MCF 10A (cell line): ENCODE data around the gene HSD17B12. TPM values are rescaled to one million over a fixed set of nuclear protein-coding genes. Genes with fewer than 3 reads are reported as not detected.

Experiments
- BruUV-seq: library from RNA; stranded (reverse); fragments of 400-500 nt; replicated peaks from 2 replicates; lab custom pipeline; 2021; lab: Mats Ljungman, UMichigan
- CTCF ChIA-PET: fragments of 300-600 bp; sonication (Branson Sonifier 250); formaldehyde crosslinking; extraction: SDS; loops from one replicate; lab custom pipeline; 2021; ENCODE audit warnings: antibody characterized with exemption, inconsistent platforms; lab: Yijun Ruan, JAX
- POLR2A ChIA-PET: fragments of 300-600, 350-650 bp; sonication (Branson Sonifier 250); formaldehyde crosslinking; extraction: SDS; loops from one replicate; lab custom pipeline; 2020; ENCODE audit warnings: antibody characterized with exemption, inconsistent platforms; lab: Yijun Ruan, JAX
- DNase-seq: peaks from one replicate; pipeline ENCODE4 v3.0.0-alpha.2; 2018; ENCODE audit not compliant: unreplicated experiment
- H3K27ac Mint-ChIP-seq: one replicate; pipeline ENCODE4 v1.8.0; 2022; ENCODE audit warnings: mild to moderate bottlenecking, low read depth, mixed read lengths; ENCODE audit not compliant: unreplicated experiment
- H3K27me3 Mint-ChIP-seq: one replicate; pipeline ENCODE4 v1.8.0; 2022; ENCODE audit warnings: mixed read lengths; ENCODE audit not compliant: insufficient read depth, unreplicated experiment
- H3K36me3 Mint-ChIP-seq: one replicate; pipeline ENCODE4 v1.8.0; 2022; ENCODE audit warnings: mild to moderate bottlenecking, moderate library complexity, mixed read lengths; ENCODE audit not compliant: insufficient read depth, unreplicated experiment
- H3K4me1 Mint-ChIP-seq: one replicate; pipeline ENCODE4 v1.8.0; 2022; ENCODE audit warnings: mixed read lengths; ENCODE audit not compliant: insufficient read depth, unreplicated experiment
- H3K4me3 Mint-ChIP-seq: one replicate; pipeline ENCODE4 v1.8.0; 2022; ENCODE audit warnings: mild to moderate bottlenecking, moderate library complexity, mixed read lengths; ENCODE audit not compliant: unreplicated experiment
- H3K9me3 Mint-ChIP-seq: one replicate; pipeline ENCODE4 v1.8.0; 2022; ENCODE audit warnings: mixed read lengths; ENCODE audit not compliant: unreplicated experiment
- intact Hi-C: fragments of 100-400 bp; cut with micrococcal nuclease; formaldehyde crosslinking; loops from 2 replicates; pipeline ENCODE4 v1.14.1; 2022
- total RNA-seq: library from RNA; stranded (reverse); gene quantifications from 2 replicates; pipeline ENCODE4 v1.2.3, GENCODE V29; 2022
- TF ChIP-seq, protein P1 (sequence below): fragments of 200-600 bp; IDR thresholded peaks from one replicate; pipeline ENCODE4 v1.8.0; 2022; ENCODE audit warnings: antibody characterized with exemption, mild to moderate bottlenecking; ENCODE audit not compliant: unreplicated experiment

The HSD17B12 gene
- total RNA-seq, 1 experiment from 2014 or later: 117 TPM

GRCh38 chr11:43784301-43784700 is 103.8 kb downstream of the HSD17B12 start:
- intact Hi-C loops: no loop called here
- ChIA-PET CTCF (interaction anchor here (1.5 kb wide), 1 partner anchor 55 kb away, joined by 3 read pairs; no protein-coding TSS in a partner anchor), POLR2A (no interaction called here)
- Mint-ChIP-seq H3K27me3 (no peaks in the 10 kb centered on the region), H3K4me3 (no peak overlapping the region), H3K4me1 (no peaks in the 10 kb centered on the region), H3K9me3 (peaks cover 18% of the 10 kb centered on the region), H3K36me3 (peaks cover 7% of the 10 kb centered on the region), H3K27ac (no peak overlapping the region)
- no peak for DNase-seq
- no TSS peak for BruUV-seq
- TF ChIP-seq, protein P1, sequence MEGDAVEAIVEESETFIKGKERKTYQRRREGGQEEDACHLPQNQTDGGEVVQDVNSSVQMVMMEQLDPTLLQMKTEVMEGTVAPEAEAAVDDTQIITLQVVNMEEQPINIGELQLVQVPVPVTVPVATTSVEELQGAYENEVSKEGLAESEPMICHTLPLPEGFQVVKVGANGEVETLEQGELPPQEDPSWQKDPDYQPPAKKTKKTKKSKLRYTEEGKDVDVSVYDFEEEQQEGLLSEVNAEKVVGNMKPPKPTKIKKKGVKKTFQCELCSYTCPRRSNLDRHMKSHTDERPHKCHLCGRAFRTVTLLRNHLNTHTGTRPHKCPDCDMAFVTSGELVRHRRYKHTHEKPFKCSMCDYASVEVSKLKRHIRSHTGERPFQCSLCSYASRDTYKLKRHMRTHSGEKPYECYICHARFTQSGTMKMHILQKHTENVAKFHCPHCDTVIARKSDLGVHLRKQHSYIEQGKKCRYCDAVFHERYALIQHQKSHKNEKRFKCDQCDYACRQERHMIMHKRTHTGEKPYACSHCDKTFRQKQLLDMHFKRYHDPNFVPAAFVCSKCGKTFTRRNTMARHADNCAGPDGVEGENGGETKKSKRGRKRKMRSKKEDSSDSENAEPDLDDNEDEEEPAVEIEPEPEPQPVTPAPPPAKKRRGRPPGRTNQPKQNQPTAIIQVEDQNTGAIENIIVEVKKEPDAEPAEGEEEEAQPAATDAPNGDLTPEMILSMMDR: no peak

- H3K4me3 Mint-ChIP-seq: no peak overlapping the region
- no peak overlapping the region for H3K27ac Mint-ChIP-seq
- POLR2A ChIA-PET: no interaction called here
Observed at GRCh38 chr11:43784866-43785265, 104.3 kb downstream of the HSD17B12 start.

DNA sequence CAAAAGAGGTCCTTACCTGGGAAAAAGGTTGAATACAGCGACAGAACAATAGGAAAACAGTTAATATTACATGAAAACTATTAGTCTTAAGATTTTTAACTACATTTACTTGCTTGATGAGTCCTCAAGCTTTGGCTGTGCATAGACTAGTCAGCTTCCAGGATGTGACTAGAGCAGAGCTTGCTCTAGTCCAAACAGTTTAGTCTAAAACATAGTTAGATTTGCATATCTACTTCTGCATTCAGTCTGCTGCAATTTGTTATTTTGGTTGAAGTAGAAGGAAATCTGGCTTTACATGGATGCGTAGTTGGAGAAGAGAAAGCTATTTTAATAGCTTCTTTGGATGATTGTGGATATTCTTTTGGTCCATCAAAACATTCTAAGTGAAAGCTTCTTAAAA is 104.8 kb downstream of the HSD17B12 start:
- Mint-ChIP-seq H3K36me3 (peaks cover 7% of the 10 kb centered on the region), H3K4me1 (peaks cover 2% of the 10 kb centered on the region), H3K4me3 (no peak overlapping the region), H3K27ac (no peak overlapping the region), H3K27me3 (no peaks in the 10 kb centered on the region), H3K9me3 (peaks cover 18% of the 10 kb centered on the region)
- ChIA-PET POLR2A (no interaction called here), CTCF (no interaction called here)
- BruUV-seq: no TSS peak
- no peak for DNase-seq
- TF ChIP-seq, protein P1: no peak
- intact Hi-C loops: no loop called here

More at GRCh38 chr11:43784866-43785265, 104.3 kb downstream of the HSD17B12 start:
- peaks cover 7% of the 10 kb centered on the region for H3K36me3 Mint-ChIP-seq
- no TSS peak for BruUV-seq
- H3K27me3 Mint-ChIP-seq: no peaks in the 10 kb centered on the region
- H3K4me1 Mint-ChIP-seq: no peaks in the 10 kb centered on the region
- TF ChIP-seq, protein P1: no peak
- CTCF ChIA-PET: no interaction called here
- DNase-seq: no peak
- intact Hi-C loops: no loop called here
- H3K9me3 Mint-ChIP-seq: peaks cover 18% of the 10 kb centered on the region

GRCh38 chr11:43786016-43786415 is 105.5 kb downstream of the HSD17B12 start:
- intact Hi-C loops: no loop called here
- ChIA-PET POLR2A (no interaction called here), CTCF (no interaction called here)
- Mint-ChIP-seq H3K27me3 (no peaks in the 10 kb centered on the region), H3K4me3 (no peak overlapping the region), H3K27ac (no peak overlapping the region), H3K36me3 (peaks cover 7% of the 10 kb centered on the region), H3K4me1 (peaks cover 5% of the 10 kb centered on the region), H3K9me3 (peaks cover 18% of the 10 kb centered on the region)
- TF ChIP-seq, protein P1: no peak
- BruUV-seq: no TSS peak
- DNase-seq: no peak
